NOMO-1 (cell line): ENCODE data around the gene ARHGAP6.

Experiments used
- DNase-seq, 2 experiments: peaks; one replicate each; lab custom pipeline; 2025; ENCODE audit not compliant: unreplicated experiment in 2 of 2; lab: John Stamatoyannopoulos, UW

The ARHGAP6 gene

GRCh38 chrX:11434607-11435006, 231.1 kb downstream of the ARHGAP6 start:
- no peak for DNase-seq

- peak in 1 of 2 experiments; percentile 60 for DNase-seq
Observed at GRCh38 chrX:11431786-11432185, 233.9 kb downstream of the ARHGAP6 start.

- DNase-seq: no peak
Observed at GRCh38 chrX:11430271-11430670, 235.4 kb downstream of the ARHGAP6 start.

- no peak for DNase-seq
Observed at GRCh38 chrX:11429538-11430085, 236.1 kb downstream of the ARHGAP6 start.

GRCh38 chrX:11427453-11428071, 238.2 kb downstream of the ARHGAP6 start:
- no peak for DNase-seq

- DNase-seq: no peak
Observed at GRCh38 chrX:11426712-11427452, 238.8 kb downstream of the ARHGAP6 start.

GRCh38 chrX:11424903-11425674, 240.6 kb downstream of the ARHGAP6 start:
- DNase-seq: no peak

GRCh38 chrX:11423949-11424348, 241.8 kb downstream of the ARHGAP6 start:
- DNase-seq: no peak

GRCh38 chrX:11423362-11423818, 242.3 kb downstream of the ARHGAP6 start:
- peak; percentile 36 to 57 for DNase-seq

GRCh38 chrX:11422525-11422857, 243.2 kb downstream of the ARHGAP6 start:
- DNase-seq: no peak

GRCh38 chrX:11421805-11422524, 243.8 kb downstream of the ARHGAP6 start:
- DNase-seq: no peak

- DNase-seq: no peak
Observed at GRCh38 chrX:11420851-11421250, 244.9 kb downstream of the ARHGAP6 start.

- no peak for DNase-seq
Observed at GRCh38 chrX:11419102-11419501, 246.6 kb downstream of the ARHGAP6 start.

GRCh38 chrX:11416600-11416999, 249.1 kb downstream of the ARHGAP6 start:
- no peak for DNase-seq

GRCh38 chrX:11414091-11414490, 251.6 kb downstream of the ARHGAP6 start:
- no peak for DNase-seq

GRCh38 chrX:11412715-11413623, 252.8 kb downstream of the ARHGAP6 start:
- no peak for DNase-seq

- DNase-seq: no peak
Observed at GRCh38 chrX:11409957-11410356, 255.8 kb downstream of the ARHGAP6 start.

- no peak for DNase-seq
Observed at GRCh38 chrX:11408783-11409182, 256.9 kb downstream of the ARHGAP6 start.

- DNase-seq: no peak
Observed at GRCh38 chrX:11408109-11408405, 257.7 kb downstream of the ARHGAP6 start.
